NB4 (cell line): ENCODE measurements around the gene SLC49A3.

Experiments used
- MYC ChIP-seq: IDR thresholded peaks from 2 replicates; pipeline ENCODE4 v1.6.1; 2011; ENCODE audit warnings: low read depth, low read length
- TF ChIP-seq, protein P1 (sequence below): IDR thresholded peaks from one replicate; pipeline ENCODE4 v1.5.1; 2012; ENCODE audit warnings: low read depth, low read length

DNA sequence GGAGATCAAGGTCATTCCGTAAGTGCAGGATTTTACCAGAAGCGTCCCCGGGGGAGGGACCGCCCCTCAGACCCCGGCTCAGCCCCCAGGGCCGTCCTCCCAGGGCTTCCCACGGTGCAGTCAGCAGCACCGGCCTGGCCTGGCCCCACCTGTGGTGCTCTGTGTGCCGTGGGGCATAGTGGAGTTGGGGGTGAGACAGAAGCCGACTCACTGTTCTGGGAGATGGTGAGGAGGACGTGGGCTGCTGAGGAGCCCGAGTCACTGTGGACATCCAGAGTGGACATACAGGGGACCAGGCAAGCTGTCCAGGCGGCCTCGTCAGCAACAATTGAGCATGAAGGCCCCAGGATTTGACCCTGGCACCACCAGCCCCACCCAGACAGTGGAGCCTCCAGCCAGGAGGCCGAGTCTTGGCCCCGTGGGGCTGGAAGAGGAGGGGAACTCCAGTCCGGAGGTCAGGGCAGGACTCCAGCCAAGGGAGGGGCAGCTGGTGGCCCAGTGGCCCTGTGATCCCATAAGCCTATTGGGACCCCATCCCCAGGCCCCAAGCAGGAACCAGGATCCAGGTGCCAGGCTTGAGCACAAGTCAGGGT lies 34.0 kb downstream of the SLC49A3 start:
- TF ChIP-seq, protein P1, sequence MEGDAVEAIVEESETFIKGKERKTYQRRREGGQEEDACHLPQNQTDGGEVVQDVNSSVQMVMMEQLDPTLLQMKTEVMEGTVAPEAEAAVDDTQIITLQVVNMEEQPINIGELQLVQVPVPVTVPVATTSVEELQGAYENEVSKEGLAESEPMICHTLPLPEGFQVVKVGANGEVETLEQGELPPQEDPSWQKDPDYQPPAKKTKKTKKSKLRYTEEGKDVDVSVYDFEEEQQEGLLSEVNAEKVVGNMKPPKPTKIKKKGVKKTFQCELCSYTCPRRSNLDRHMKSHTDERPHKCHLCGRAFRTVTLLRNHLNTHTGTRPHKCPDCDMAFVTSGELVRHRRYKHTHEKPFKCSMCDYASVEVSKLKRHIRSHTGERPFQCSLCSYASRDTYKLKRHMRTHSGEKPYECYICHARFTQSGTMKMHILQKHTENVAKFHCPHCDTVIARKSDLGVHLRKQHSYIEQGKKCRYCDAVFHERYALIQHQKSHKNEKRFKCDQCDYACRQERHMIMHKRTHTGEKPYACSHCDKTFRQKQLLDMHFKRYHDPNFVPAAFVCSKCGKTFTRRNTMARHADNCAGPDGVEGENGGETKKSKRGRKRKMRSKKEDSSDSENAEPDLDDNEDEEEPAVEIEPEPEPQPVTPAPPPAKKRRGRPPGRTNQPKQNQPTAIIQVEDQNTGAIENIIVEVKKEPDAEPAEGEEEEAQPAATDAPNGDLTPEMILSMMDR: no peak
- TF ChIP-seq MYC: no peak
